HCT116 (cell line): ENCODE data around the gene SIRPG. TPM values are rescaled to one million over a fixed set of nuclear protein-coding genes. Genes with fewer than 3 reads are reported as not detected.

Experiments
- ATAC-seq: fragments of 200-7000 bp; cut with Tn5 transposase; 2 replicates; pipeline ENCODE4 v1.9.1; 2020; ENCODE audit warnings: mild to moderate bottlenecking, moderate library complexity
- BruUV-seq: library from RNA; stranded (reverse); fragments of 400-500 nt; replicated peaks from 2 replicates; lab custom pipeline; 2021; lab: Mats Ljungman, UMichigan
- CTCF ChIA-PET: fragments of 300-600 bp; sonication (Branson Sonifier 250); formaldehyde crosslinking; loops from one replicate; lab custom pipeline; 2021; ENCODE audit warnings: antibody characterized with exemption; lab: Charles Lee
- POLR2A ChIA-PET: fragments of 300-600, 350-600 bp; sonication (Branson Sonifier 250); formaldehyde crosslinking; loops from one replicate; lab custom pipeline; 2021; ENCODE audit warnings: antibody characterized with exemption; lab: Charles Lee
- RAD21 ChIA-PET, 2 experiments: fragments of 300-600 bp; sonication (Branson Sonifier 250); formaldehyde crosslinking; loops; one replicate each; lab custom pipeline; 2023; ENCODE audit warnings: low total read pairs in 2 of 2; ENCODE audit not compliant: uncharacterized antibody in 2 of 2, unreplicated experiment in 2 of 2, low non-redundant PET in 1 of 2; lab: Charles Lee
- DNase-seq: peaks from one replicate; pipeline ENCODE4 v3.0.0-alpha.2; 2010; ENCODE audit warnings: low read depth, low spot score
- H2AFZ ChIP-seq: fragments of 200-600 bp; shearing (Covaris generic), sonication (generic); 2 replicates; pipeline ENCODE4 v1.6.1; 2017; ENCODE audit warnings: low read depth, mixed run types, mixed read lengths, antibody characterized with exemption, low read length; ENCODE audit not compliant: poor library complexity, severe bottlenecking
- H3K27ac ChIP-seq: 2 replicates; pipeline ENCODE4 v1.5.1; 2012; ENCODE audit warnings: low read depth, low read length
- H3K27me3 ChIP-seq: fragments of 200-600 bp; sonication (generic); 2 replicates; pipeline ENCODE4 v1.6.1; 2016; ENCODE audit warnings: mixed run types, low read length, mixed read lengths; ENCODE audit not compliant: insufficient read depth
- H3K36me3 ChIP-seq, 2 experiments: fragments of 200-500 bp in 1 of 2; fragments of 200-600 bp in 1 of 2; sonication (Bioruptor generic) in 1 of 2; sonication (generic) in 1 of 2; 2 replicates each; pipeline versions ENCODE4 v1.5.1 to v1.6.1; 2014 to 2016; ENCODE audit warnings: low read length in 2 of 2, inconsistent platforms in 1 of 2, mixed read lengths in 1 of 2, mixed run types in 1 of 2; ENCODE audit not compliant: insufficient read depth in 2 of 2, control insufficient read depth in 1 of 2
- H3K4me1 ChIP-seq, 2 experiments: fragments of 200-600 bp in 1 of 2; sonication (generic) in 1 of 2; 2 replicates each; pipeline versions ENCODE4 v1.5.1 to v1.6.1; 2012 to 2017; ENCODE audit warnings: low read length in 2 of 2, inconsistent platforms in 1 of 2, mild to moderate bottlenecking in 1 of 2, mixed read lengths in 1 of 2, mixed run types in 1 of 2, moderate library complexity in 1 of 2; ENCODE audit not compliant: insufficient read depth in 2 of 2, control insufficient read depth in 1 of 2
- H3K4me2 ChIP-seq: fragments of 200-600 bp; sonication (generic); 2 replicates; pipeline ENCODE4 v1.6.1; 2017; ENCODE audit warnings: mixed run types, low read length, mixed read lengths
- H3K4me3 ChIP-seq, 2 experiments: fragments of 200-600 bp in 1 of 2; sonication (generic) in 1 of 2; replicated peaks in 1 of 2; 2 replicates each; pipeline ENCODE4 v1.5.1; 2011 to 2016; ENCODE audit warnings: low read length in 2 of 2, control low read depth in 1 of 2, low read depth in 1 of 2, mild to moderate bottlenecking in 1 of 2, mixed read lengths in 1 of 2, mixed run types in 1 of 2
- H3K79me2 ChIP-seq: fragments of 200-600 bp; sonication (generic); 2 replicates; pipeline ENCODE4 v1.6.1; 2017; ENCODE audit warnings: mild to moderate bottlenecking, mixed run types, low read length, moderate library complexity, mixed read lengths; ENCODE audit not compliant: insufficient read depth
- H3K9ac ChIP-seq: fragments of 200-600 bp; sonication (generic); 2 replicates; pipeline ENCODE4 v1.6.1; 2016; ENCODE audit warnings: low read length, mixed read lengths
- H3K9me2 ChIP-seq: fragments of 200-600 bp; sonication (generic), shearing (Covaris generic); 2 replicates; pipeline ENCODE4 v1.6.1; 2017; ENCODE audit warnings: mixed run types, mild to moderate bottlenecking, moderate library complexity; ENCODE audit not compliant: insufficient read depth
- H3K9me3 ChIP-seq, 2 experiments: fragments of 200-500 bp in 1 of 2; fragments of 200-600 bp in 1 of 2; sonication (Bioruptor generic) in 1 of 2; sonication (generic) in 1 of 2; 2 replicates each; pipeline ENCODE4 v1.6.1; 2014 to 2017; ENCODE audit warnings: low read length in 2 of 2, mixed read lengths in 2 of 2, inconsistent platforms in 1 of 2, low read depth in 1 of 2, mild to moderate bottlenecking in 1 of 2, mixed run types in 1 of 2, moderate library complexity in 1 of 2; ENCODE audit not compliant: control insufficient read depth in 1 of 2, insufficient read depth in 1 of 2
- H4K20me1 ChIP-seq: fragments of 200-600 bp; sonication (generic), shearing (Covaris generic); 2 replicates; pipeline ENCODE4 v1.6.1; 2017; ENCODE audit warnings: mixed run types, mild to moderate bottlenecking, moderate library complexity; ENCODE audit not compliant: insufficient read depth
- ATF3 ChIP-seq: IDR thresholded peaks from 2 replicates; pipeline ENCODE4 v1.6.1; 2012
- CBX3 ChIP-seq: IDR thresholded peaks from 2 replicates; pipeline ENCODE4 v1.6.1; 2012; ENCODE audit warnings: low read depth
- CEBPB ChIP-seq: IDR thresholded peaks from 2 replicates; pipeline ENCODE4 v1.6.1; 2012; ENCODE audit warnings: low read depth
- CTCF ChIP-seq, 3 experiments: fragments of 200-600 bp in 1 of 3; sonication (generic) in 1 of 3; IDR thresholded peaks in 2 of 3; conservative IDR thresholded peaks in 1 of 3; 2 replicates each; pipeline ENCODE4 v1.5.1; 2012 to 2017; ENCODE audit warnings: low read depth in 2 of 3, low read length in 2 of 3, antibody characterized with exemption in 1 of 3, borderline replicate concordance in 1 of 3, control low read depth in 1 of 3, mild to moderate bottlenecking in 1 of 3, mixed read lengths in 1 of 3, mixed run types in 1 of 3, moderate library complexity in 1 of 3; ENCODE audit not compliant: insufficient read depth in 1 of 3
- EGR1 ChIP-seq: IDR thresholded peaks from 2 replicates; pipeline ENCODE4 v1.6.1; 2012; ENCODE audit warnings: low read depth
- ELF1 ChIP-seq: IDR thresholded peaks from 2 replicates; pipeline ENCODE4 v1.6.1; 2012; ENCODE audit warnings: low read depth, borderline replicate concordance
- EZH2 ChIP-seq: fragments of 200-600 bp; sonication (generic); IDR thresholded peaks from 2 replicates; pipeline ENCODE4 v1.6.1; 2017; ENCODE audit warnings: antibody characterized with exemption, mixed run types
- EZH2phosphoT487 ChIP-seq: fragments of 200-600 bp; IDR thresholded peaks from 2 replicates; pipeline ENCODE4 v1.6.1; 2018; ENCODE audit warnings: antibody characterized with exemption, borderline replicate concordance
- FOSL1 ChIP-seq: IDR thresholded peaks from 2 replicates; pipeline ENCODE4 v1.6.1; 2012; ENCODE audit warnings: low read depth
- MAX ChIP-seq: IDR thresholded peaks from 2 replicates; pipeline ENCODE4 v1.6.1; 2012
- POLR2A ChIP-seq: IDR thresholded peaks from 2 replicates; pipeline ENCODE4 v1.7.0; 2011; ENCODE audit warnings: borderline replicate concordance; ENCODE audit not compliant: insufficient read depth, insufficient read length; ENCODE audit errors: extremely low read depth
- RAD21 ChIP-seq: IDR thresholded peaks from 2 replicates; pipeline ENCODE4 v1.6.1; 2012; ENCODE audit warnings: low read depth, mild to moderate bottlenecking
- SIN3A ChIP-seq: IDR thresholded peaks from 2 replicates; pipeline ENCODE4 v1.6.1; 2012; ENCODE audit warnings: low read depth
- SRF ChIP-seq: IDR thresholded peaks from 2 replicates; pipeline ENCODE4 v1.6.1; 2012; ENCODE audit warnings: low read depth
- TCF7L2 ChIP-seq: IDR thresholded peaks from 2 replicates; pipeline ENCODE4 v1.7.0; 2011; ENCODE audit warnings: borderline replicate concordance, inconsistent platforms; ENCODE audit not compliant: insufficient read depth, insufficient read length; ENCODE audit errors: extremely low read depth
- YY1 ChIP-seq: IDR thresholded peaks from 2 replicates; pipeline ENCODE4 v1.6.1; 2011; ENCODE audit warnings: low read length, low read depth, moderate library complexity, mild to moderate bottlenecking; ENCODE audit not compliant: insufficient replicate concordance; ENCODE audit errors: extremely low read depth
- ZBTB33 ChIP-seq: IDR thresholded peaks from 2 replicates; pipeline ENCODE4 v1.6.1; 2011; ENCODE audit warnings: mild to moderate bottlenecking, low read length, moderate library complexity; ENCODE audit not compliant: insufficient replicate concordance; ENCODE audit errors: extremely low read depth
- ZFX ChIP-seq: fragments of 450-650 bp; IDR thresholded peaks from 2 replicates; pipeline ENCODE4 v1.6.1; 2017
- ZNF274 ChIP-seq: fragments of 200-500 bp; sonication (Bioruptor generic); IDR thresholded peaks from 2 replicates; pipeline ENCODE4 v1.6.1; 2014; ENCODE audit warnings: mild to moderate bottlenecking, low read depth, low read length, inconsistent platforms
- intact Hi-C: fragments of 100-400 bp; cut with micrococcal nuclease; formaldehyde crosslinking; loops from 2 replicates; pipeline ENCODE4 v1.10.0; 2022
- total RNA-seq: library from RNA; stranded (reverse); gene quantifications from one replicate; pipeline ENCODE4 v1.2.1, GENCODE V29; 2021; ENCODE audit not compliant: unreplicated experiment

SIRPG gene
- total RNA-seq, 1 experiment from 2014 or later, result not detected

GRCh38 chr20:1660246-1660645 is 2.7 kb upstream of the SIRPG start:
- BruUV-seq, result no TSS peak
- POLR2A ChIA-PET, result no interaction called here
- H4K20me1 ChIP-seq, result no peaks in the 10 kb centered on the region
- H3K9me3 ChIP-seq, result no peaks in the 10 kb centered on the region
- H3K36me3 ChIP-seq, result no peaks in the 10 kb centered on the region
- RAD21 ChIA-PET, result no interaction called here
- intact Hi-C loops, result no loop called here
- no peak overlapping the region for H3K4me3 ChIP-seq
- no peak overlapping the region for H3K27ac ChIP-seq
- no peak overlapping the region for H2AFZ ChIP-seq
- CTCF ChIA-PET, result no interaction called here
- H3K9ac ChIP-seq, result no peak overlapping the region
- H3K79me2 ChIP-seq, result no peaks in the 10 kb centered on the region
- no peaks in the 10 kb centered on the region; a peak in 1 of 4 replicates for H3K4me1 ChIP-seq
- DNase-seq, result no peak
- no peak overlapping the region for H3K4me2 ChIP-seq
- peaks cover 44% of the 10 kb centered on the region for H3K27me3 ChIP-seq
- no peak for TF ChIP-seq CEBPB
- no peaks in the 10 kb centered on the region for H3K9me2 ChIP-seq
- no peak for ATAC-seq

- no peak overlapping the region for H3K9ac ChIP-seq
- TF ChIP-seq CTCF (IDR thresholded peaks at IDR 0.05 in 2 of 3, conservative IDR thresholded peaks at IDR 0.05 in 1 of 3; ENCODE audit: borderline replicate concordance in 1 of 3, insufficient read depth in 1 of 3, low read depth in 2 of 3, low read length in 2 of 3), result no peak
- TF ChIP-seq MAX, result no peak
- TF ChIP-seq RAD21, result no peak
- no peak for TF ChIP-seq EZH2
- no peak for TF ChIP-seq YY1
- no peak for TF ChIP-seq ELF1
- TF ChIP-seq FOSL1, result no peak
- no peak for TF ChIP-seq CEBPB
- no peak for TF ChIP-seq TCF7L2
- TF ChIP-seq ZFX, result no peak
- TF ChIP-seq SRF, result no peak
- no peak for TF ChIP-seq SIN3A
- no peak for TF ChIP-seq ZNF274
- no peak for TF ChIP-seq CBX3
- no peak for TF ChIP-seq POLR2A
- no peak for TF ChIP-seq ZBTB33
- no peak for TF ChIP-seq EGR1
- no peak for TF ChIP-seq EZH2phosphoT487
- TF ChIP-seq ATF3, result no peak
- TF ChIP-seq, all 23 proteins: peak for 0
- CTCF ChIA-PET, result no interaction called here
- no peak overlapping the region for H3K4me2 ChIP-seq
- peaks cover 38% of the 10 kb centered on the region for H3K27me3 ChIP-seq
- POLR2A ChIA-PET, result no interaction called here
- no peaks in the 10 kb centered on the region for H3K9me3 ChIP-seq
- BruUV-seq, result no TSS peak
- DNase-seq (no peak), ATAC-seq (no peak)
- no peaks in the 10 kb centered on the region for H3K36me3 ChIP-seq
- intact Hi-C loops, result no loop called here
- H4K20me1 ChIP-seq, result no peaks in the 10 kb centered on the region
- no peak overlapping the region for H3K4me3 ChIP-seq
- no peaks in the 10 kb centered on the region for H3K9me2 ChIP-seq
- H3K4me1 ChIP-seq, result no peaks in the 10 kb centered on the region; a peak in 1 of 4 replicates
- H2AFZ ChIP-seq, result no peak overlapping the region
- RAD21 ChIA-PET, result no interaction called here
- H3K79me2 ChIP-seq, result no peaks in the 10 kb centered on the region
- H3K27ac ChIP-seq, result no peak overlapping the region
Measured at GRCh38 chr20:1656844-1657243, 735 bp downstream of the SIRPG start.
